Activated CD8-positive, alpha-beta T cell treated with anti-CD3 and anti-CD28 coated beads for 36 hours (primary cell): ENCODE data around the gene STXBP6. TPM values are rescaled to one million over a fixed set of nuclear protein-coding genes. Genes with fewer than 3 reads are reported as not detected.

Source experiments
- ATAC-seq: fragments of 200-7000 bp; cut with Tn5 transposase; one replicate; pipeline ENCODE4 v1.10.0; 2021; ENCODE audit warnings: mild to moderate bottlenecking, moderate library complexity
- CTCF ChIA-PET: fragments of 350-600 bp; sonication (Branson Sonifier 250); formaldehyde crosslinking; loops from one replicate; lab custom pipeline; 2021; ENCODE audit warnings: antibody characterized with exemption; lab: Charles Lee
- POLR2A ChIA-PET: fragments of 350-600 bp; sonication (Branson Sonifier 250); formaldehyde crosslinking; loops from one replicate; lab custom pipeline; 2021; ENCODE audit warnings: antibody characterized with exemption; lab: Charles Lee
- DNase-seq: peaks from one replicate; pipeline ENCODE4 v3.0.0-alpha.2; 2020
- H3K27ac Mint-ChIP-seq: one replicate; pipeline ENCODE4 v1.8.0; 2021; ENCODE audit warnings: mild to moderate bottlenecking, mixed read lengths
- H3K27me3 Mint-ChIP-seq: one replicate; pipeline ENCODE4 v1.8.0; 2021; ENCODE audit warnings: mixed read lengths
- H3K36me3 Mint-ChIP-seq: one replicate; pipeline ENCODE4 v1.8.0; 2021; ENCODE audit warnings: low read depth, mixed read lengths
- H3K4me1 Mint-ChIP-seq: one replicate; pipeline ENCODE4 v1.8.0; 2021; ENCODE audit warnings: low read depth, mixed read lengths
- H3K4me3 Mint-ChIP-seq: one replicate; pipeline ENCODE4 v1.8.0; 2021; ENCODE audit warnings: mild to moderate bottlenecking, moderate library complexity, mixed read lengths
- H3K9me3 Mint-ChIP-seq: one replicate; pipeline ENCODE4 v1.8.0; 2021; ENCODE audit warnings: mixed read lengths
- intact Hi-C: fragments of 100-400 bp; cut with micrococcal nuclease; formaldehyde crosslinking; loops from one replicate; pipeline ENCODE4 v1.10.0; 2022
- total RNA-seq, 2 experiments: library from RNA; stranded (reverse); gene quantifications; one replicate each; pipeline ENCODE4 v1.2.3, GENCODE V29; 2021
- TF ChIP-seq, protein P1 (sequence below): fragments of 200-600 bp; IDR thresholded peaks from one replicate; pipeline ENCODE4 v1.8.0; 2022; ENCODE audit warnings: antibody characterized with exemption, mild to moderate bottlenecking

Gene STXBP6
- total RNA-seq, 2 experiments from 2014 or later = not detected

DNA sequence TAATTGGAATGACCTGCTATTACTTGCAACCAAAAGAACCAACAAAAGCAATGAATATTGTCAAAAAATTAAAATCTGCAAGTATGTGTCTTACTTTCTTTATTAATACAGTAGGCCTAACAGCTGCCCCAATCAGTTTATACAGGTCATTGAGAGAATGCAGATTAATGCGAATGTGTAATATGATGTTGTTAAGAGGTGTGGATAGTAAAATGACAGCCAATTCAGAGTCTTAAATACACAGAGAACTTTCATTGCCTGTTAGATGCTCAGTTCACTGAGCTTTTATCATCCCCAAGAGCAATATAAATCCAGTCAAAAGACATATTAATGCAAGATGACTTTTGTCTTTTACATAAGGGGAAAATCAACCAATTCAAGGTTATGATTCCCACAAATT is 58.7 kb downstream of the STXBP6 start:
- TF ChIP-seq, protein P1, sequence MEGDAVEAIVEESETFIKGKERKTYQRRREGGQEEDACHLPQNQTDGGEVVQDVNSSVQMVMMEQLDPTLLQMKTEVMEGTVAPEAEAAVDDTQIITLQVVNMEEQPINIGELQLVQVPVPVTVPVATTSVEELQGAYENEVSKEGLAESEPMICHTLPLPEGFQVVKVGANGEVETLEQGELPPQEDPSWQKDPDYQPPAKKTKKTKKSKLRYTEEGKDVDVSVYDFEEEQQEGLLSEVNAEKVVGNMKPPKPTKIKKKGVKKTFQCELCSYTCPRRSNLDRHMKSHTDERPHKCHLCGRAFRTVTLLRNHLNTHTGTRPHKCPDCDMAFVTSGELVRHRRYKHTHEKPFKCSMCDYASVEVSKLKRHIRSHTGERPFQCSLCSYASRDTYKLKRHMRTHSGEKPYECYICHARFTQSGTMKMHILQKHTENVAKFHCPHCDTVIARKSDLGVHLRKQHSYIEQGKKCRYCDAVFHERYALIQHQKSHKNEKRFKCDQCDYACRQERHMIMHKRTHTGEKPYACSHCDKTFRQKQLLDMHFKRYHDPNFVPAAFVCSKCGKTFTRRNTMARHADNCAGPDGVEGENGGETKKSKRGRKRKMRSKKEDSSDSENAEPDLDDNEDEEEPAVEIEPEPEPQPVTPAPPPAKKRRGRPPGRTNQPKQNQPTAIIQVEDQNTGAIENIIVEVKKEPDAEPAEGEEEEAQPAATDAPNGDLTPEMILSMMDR = no peak
- H3K36me3 Mint-ChIP-seq = no peaks in the 10 kb centered on the region
- no peak overlapping the region for H3K4me3 Mint-ChIP-seq
- intact Hi-C loops = no loop called here
- DNase-seq (no peak), ATAC-seq (no peak)
- no peak overlapping the region for H3K27ac Mint-ChIP-seq
- ChIA-PET POLR2A (no interaction called here), CTCF (interaction anchor here (1.3 kb wide), 1 partner anchor 51 kb away, joined by 3 read pairs; no protein-coding TSS in a partner anchor)
- no peaks in the 10 kb centered on the region for H3K9me3 Mint-ChIP-seq
- H3K4me1 Mint-ChIP-seq = no peaks in the 10 kb centered on the region
- H3K27me3 Mint-ChIP-seq = no peaks in the 10 kb centered on the region

DNA sequence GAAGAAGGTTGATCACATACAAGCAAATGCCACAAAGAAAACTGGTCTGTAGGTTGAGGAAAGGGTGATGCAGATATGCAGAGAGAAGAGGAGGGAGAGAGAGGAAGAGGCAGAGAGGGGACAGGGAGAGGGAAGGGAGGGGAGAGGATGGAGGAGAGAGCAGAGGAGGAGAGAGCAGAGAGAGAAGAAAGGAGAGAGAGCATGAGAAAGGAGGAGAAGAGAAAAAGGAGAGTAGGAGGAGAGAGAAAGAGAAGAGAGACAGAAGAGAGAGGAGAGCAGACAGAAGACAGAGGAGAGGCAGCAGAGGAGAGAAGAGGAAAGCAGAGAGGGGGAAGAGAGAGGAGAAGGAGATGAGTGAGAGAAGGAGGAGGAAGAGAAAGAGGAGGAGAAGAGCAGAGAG is 59.2 kb downstream of the STXBP6 start:
- TF ChIP-seq, protein P1 = no peak
- H3K4me3 Mint-ChIP-seq = no peak overlapping the region
- ATAC-seq = no peak
- POLR2A ChIA-PET = no interaction called here
- no peaks in the 10 kb centered on the region for H3K4me1 Mint-ChIP-seq
- H3K36me3 Mint-ChIP-seq = no peaks in the 10 kb centered on the region
- no peaks in the 10 kb centered on the region for H3K9me3 Mint-ChIP-seq
- no peaks in the 10 kb centered on the region for H3K27me3 Mint-ChIP-seq
- no peak for DNase-seq
- no peak overlapping the region for H3K27ac Mint-ChIP-seq
- intact Hi-C loops = no loop called here
- CTCF ChIA-PET = no interaction called here

DNA sequence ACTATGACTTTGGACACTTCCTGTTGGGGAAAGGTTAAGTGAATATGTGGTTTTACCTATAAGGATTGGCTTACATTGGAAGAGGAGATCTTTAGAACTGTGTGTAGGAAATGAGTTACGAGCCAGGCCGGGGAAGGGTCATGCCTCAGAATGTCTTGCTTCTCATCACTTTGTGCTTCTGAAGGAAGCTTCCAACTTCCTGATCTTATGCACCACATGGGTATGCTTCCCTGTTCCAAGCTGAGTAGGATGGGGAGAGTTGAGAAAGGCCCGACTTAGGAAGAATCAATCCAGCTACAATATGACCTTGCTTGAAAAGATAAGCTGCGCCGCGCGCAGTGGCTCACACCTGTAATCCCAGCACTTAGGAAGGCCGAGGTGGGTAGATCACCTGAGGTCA is 59.9 kb downstream of the STXBP6 start:
- POLR2A ChIA-PET = no interaction called here
- Mint-ChIP-seq H3K27ac (no peak overlapping the region), H3K4me3 (no peak overlapping the region), H3K27me3 (no peaks in the 10 kb centered on the region), H3K36me3 (no peaks in the 10 kb centered on the region), H3K9me3 (no peaks in the 10 kb centered on the region), H3K4me1 (no peaks in the 10 kb centered on the region)
- DNase-seq (no peak), ATAC-seq (no peak)
- TF ChIP-seq, protein P1 = no peak
- intact Hi-C loops = no loop called here
- CTCF ChIA-PET = no interaction called here

DNA sequence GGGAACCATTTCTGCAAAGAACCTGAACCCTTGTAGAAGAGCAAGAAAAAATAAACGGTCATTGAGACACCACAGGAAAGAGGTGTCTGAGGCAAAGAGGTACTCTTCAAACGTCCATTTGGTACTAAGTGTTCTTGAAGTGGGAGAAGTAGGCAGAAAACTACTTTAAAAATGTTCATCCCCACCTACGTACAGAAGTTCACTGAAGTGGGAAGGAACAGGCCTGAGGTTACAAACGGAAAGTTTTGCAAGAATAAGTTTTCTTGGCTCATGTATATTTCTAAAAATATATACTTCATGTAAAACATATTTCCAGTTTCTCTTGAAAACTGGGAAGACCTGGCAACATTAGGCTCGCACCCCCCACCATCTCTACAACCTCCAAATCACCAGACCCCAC is 61.2 kb downstream of the STXBP6 start:
- intact Hi-C loops = no loop called here
- H3K4me3 Mint-ChIP-seq = no peak overlapping the region
- ChIA-PET POLR2A (no interaction called here), CTCF (no interaction called here)
- TF ChIP-seq, protein P1 = no peak
- H3K36me3 Mint-ChIP-seq = no peaks in the 10 kb centered on the region
- H3K27me3 Mint-ChIP-seq = peaks cover 3% of the 10 kb centered on the region
- DNase-seq = no peak
- no peaks in the 10 kb centered on the region for H3K4me1 Mint-ChIP-seq
- H3K9me3 Mint-ChIP-seq = no peaks in the 10 kb centered on the region
- H3K27ac Mint-ChIP-seq = no peak overlapping the region
- ATAC-seq = no peak

DNA sequence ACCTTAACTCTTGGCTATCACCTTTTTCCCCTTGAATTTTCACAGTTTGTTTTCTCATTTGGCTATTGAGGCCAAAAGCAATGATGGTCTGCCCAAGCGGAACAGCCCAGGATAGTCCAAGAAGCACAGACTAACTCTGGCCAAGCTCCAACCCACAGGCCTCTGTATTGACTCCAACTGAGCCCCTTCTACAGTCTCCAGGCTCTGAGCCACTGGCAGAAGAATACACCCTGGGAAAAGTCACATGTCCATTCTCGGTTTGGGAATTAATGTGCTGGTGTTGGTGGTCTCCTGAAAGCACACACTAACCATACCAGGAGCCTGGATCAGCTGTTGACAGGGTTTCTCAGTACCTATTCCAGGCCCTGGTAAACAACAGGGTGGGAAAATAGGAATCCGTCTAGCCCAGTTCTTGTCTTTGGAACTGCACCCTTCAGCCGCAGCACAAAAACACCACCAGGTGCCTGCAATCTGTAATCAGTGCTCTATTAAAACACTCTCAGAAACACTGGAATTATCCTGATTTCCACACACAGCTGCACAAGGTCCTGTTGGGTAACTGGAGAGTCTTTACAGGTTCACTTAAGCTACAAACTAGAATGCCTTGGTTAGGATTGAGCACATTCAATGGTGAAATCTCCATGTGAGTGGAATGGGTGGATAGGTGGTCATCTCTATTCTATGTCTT is 63.6 kb downstream of the STXBP6 start:
- intact Hi-C loops = no loop called here
- Mint-ChIP-seq H3K9me3 (no peaks in the 10 kb centered on the region), H3K27ac (no peak overlapping the region), H3K4me3 (no peak overlapping the region), H3K36me3 (no peaks in the 10 kb centered on the region), H3K4me1 (no peaks in the 10 kb centered on the region), H3K27me3 (peaks cover 5% of the 10 kb centered on the region)
- ChIA-PET POLR2A (no interaction called here), CTCF (interaction anchor here (0.6 kb wide), 1 partner anchor 24 kb away, joined by 3 read pairs; no protein-coding TSS in a partner anchor)
- ATAC-seq = no peak
- TF ChIP-seq, protein P1 = no peak
- no peak for DNase-seq
